COR-L47 (cell line): ENCODE data around the gene ITGAX.
"Not testable (repeated sequence)": the region's sequence is repeated elsewhere in the genome, so short reads cannot be mapped to it uniquely, and the experiment has no call there.

ENCODE experiments used
- DNase-seq: peaks from one replicate; lab custom pipeline; 2025; lab: John Stamatoyannopoulos, UW

Gene ITGAX

DNA sequence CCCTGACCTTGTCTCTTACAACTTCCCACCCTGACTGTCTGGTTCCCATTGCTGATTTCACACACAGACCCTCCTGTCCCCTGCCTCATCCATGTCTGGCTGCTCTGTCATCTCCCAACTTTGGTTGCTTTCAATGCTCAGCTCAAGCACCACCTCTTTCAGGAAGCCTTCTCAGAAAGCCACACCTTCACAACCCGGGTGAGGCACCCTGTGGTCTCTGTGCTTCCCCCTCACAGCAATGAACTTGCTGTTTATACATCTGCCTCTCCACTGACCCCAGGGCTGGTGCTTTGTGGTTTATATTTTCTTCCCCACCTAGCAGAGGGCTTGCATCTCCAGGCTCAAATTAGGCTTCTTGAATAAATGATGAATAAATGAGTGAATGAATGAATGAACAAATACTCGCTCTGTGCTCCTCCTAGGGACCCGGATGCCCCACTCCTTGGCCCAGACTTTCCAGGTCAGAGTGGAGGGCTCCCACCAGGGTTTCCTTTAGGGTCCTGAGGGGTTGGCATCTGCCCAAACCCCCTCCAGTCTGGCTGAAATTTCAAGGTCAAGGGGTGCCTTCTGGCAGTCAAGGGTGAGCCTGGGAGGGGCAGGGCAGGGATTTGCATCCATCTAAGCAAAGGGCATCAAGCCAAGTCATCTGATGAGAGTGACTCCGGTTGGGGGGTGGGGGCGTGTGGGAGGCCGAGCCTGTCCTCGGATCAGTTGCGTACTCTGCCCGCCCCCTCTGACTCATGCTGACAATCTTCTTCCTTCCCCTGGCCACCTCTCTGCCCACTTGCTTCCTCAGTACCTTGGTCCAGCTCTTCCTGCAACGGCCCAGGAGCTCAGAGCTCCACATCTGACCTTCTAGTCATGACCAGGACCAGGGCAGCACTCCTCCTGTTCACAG lies at the start of gene ITGAX:
TSS of gene ITGAX (plus strand) at position 783 of the 898 bp plus-strand sequence. CDS start at position 862, 79 bp downstream.
- DNase-seq: no peak

DNA sequence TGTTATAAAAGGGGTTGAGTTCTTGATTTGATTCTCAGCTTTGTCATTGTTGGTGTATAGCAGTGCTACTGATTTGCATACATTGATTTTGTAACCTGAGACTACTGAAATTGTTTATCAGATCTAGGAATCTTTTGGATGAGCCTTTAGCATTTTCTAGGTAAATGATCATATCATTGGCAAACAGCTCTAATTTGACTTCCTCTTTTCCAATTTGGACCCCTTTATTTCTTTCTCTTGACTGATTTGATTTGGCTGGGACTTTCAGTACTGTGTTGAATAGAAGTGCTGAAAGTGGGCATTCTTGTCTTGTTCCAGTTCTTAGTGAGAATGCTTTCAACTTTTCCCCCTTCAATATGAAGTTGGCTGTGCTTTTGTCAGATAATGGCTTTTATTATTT lies 49.8 kb upstream of the ITGAX start:
- DNase-seq: no peak

DNA sequence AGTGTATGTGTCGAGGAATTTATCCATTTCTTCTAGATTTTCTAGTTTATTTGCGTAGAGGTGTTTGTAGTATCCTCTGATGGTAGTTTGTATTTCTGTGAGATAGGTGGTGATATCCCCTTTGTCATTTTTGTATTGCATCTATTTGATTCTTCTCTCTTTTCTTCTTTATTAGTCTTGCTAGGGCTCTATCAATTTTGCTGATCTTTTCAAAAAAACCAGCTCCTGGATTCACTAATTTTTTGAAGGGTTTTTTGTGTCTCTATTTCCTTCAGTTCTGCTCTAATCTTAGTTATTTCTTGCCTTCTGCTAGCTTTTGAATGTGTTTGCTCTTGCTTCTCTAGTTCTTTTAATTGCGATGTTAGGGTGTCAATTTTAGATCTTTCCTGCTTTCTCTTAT lies 46.6 kb upstream of the ITGAX start:
- not testable (repeated sequence) for DNase-seq

DNA sequence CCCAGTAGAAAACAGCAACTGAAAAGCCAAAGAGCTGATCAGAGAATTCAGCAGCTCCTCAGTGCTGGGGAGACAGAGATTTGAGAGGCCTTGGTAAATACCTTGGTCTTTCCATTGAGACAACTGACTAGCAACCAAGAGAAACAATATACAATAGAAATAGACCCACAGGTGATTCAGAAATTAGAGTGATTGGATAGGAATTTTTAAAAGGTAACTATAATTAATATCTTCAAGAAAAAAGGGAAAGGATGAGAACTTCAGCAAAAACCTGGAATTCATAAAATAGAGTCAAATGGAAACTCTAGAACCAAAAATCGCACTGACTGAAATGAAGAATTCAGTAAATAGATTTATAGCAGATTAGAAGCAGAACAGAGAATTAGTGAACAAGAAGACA lies 32.5 kb upstream of the ITGAX start:
- no peak for DNase-seq

DNA sequence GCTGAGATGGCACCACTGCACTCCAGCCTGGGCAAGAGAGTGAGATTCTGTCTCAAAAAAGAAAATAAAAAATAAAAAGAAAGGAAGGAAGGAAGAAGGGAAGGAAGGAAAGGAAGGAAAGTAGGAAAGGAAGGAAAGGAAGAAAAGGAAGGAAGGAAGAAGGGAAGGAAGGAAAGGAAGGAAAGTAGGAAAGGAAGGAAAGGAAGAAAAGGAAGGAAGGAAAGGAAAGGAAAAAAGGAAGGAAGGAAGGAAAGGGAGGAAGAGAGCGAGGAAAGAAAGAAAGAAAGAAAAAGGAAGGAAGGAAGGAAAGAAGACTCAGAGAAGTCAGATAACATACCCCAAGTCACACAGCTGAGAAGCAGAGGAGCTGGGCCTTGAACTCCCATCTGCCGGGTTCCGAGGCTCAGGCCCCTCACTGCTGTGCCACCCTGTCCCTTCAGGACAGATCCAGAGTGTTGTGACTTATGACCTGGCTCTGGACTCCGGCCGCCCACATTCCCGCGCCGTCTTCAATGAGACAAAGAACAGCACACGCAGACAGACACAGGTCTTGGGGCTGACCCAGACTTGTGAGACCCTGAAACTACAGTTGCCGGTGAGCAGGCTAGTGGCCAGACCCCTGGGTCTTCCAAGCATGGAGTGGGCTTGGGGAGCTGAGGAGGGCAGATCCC lies 30.9 kb upstream of the ITGAX start:
- no peak for DNase-seq

DNA sequence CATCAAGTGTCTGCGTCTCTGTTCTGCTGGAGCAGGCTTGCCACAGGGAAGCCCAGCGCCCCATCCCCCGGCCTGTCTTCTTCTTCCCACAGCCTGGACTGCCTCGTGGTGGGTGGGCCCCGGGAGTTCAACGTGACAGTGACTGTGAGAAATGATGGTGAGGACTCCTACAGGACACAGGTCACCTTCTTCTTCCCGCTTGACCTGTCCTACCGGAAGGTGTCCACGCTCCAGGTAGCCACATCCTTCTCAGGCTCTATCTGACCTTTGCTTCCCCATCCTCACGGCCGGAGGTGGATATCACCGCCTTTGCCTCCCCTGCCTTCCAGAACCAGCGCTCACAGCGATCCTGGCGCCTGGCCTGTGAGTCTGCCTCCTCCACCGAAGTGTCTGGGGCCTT lies 29.8 kb upstream of the ITGAX start:
- DNase-seq: no peak

DNA sequence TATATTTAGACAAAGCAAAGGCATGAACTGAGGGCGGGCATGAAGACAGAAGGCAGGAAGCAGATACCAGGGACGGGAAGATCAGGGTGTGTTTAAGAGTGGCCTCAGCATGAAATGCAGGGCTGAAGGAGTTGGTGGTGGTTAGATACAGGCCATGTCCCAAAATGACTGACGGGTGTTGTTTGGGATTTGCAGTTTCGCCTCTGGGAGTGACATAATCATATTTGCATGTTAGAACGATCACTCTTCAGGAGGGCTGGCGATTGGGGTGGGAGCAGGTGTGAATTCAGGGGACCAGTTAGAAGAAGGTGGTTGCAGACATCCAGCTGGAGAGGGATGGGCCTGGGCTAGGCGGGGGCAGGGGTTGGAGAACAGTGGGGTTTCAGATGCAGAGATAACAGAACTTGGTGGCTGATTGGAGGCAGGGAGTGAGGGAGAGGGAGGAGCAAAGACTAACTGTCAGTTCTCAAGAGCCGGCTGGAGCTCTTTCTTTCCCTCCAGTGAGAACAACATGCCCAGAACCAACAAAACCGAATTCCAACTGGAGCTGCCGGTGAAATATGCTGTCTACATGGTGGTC lies 27.2 kb upstream of the ITGAX start:
- DNase-seq: no peak

DNA sequence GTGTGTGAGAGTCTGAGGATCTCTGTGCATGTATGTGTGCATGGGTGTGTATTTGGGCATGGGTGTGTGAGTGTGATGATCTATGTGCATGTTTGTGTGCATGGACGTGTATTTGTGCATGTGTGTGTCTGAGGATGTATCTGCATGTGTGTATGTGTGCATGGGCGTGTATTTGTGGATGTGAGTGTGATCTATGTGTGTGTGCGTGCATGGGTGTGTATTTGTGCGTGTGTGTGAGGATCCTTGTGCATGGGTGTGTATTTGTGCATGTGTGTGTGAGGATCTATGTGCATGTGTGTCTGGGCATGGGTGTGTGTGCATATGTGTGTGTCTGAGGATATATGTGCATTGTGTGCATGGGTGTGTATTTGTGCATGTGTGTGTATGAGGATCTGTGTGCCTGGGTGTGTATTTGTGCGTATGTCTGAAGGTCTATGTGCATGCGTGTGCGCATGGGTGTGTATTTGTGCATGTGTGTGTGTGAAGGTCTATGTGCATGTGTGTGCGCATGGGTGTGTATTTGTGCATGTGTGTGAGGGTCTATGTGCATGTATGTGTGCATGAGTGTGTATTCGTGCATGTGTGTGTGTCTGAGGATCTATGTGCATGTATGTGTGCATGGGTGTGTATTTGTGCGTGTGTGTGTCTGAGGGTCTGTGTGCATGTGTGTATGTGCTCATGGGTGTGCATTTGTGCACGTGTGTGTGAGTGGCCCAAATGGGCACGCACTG lies 26.5 kb upstream of the ITGAX start:
- no peak for DNase-seq

DNA sequence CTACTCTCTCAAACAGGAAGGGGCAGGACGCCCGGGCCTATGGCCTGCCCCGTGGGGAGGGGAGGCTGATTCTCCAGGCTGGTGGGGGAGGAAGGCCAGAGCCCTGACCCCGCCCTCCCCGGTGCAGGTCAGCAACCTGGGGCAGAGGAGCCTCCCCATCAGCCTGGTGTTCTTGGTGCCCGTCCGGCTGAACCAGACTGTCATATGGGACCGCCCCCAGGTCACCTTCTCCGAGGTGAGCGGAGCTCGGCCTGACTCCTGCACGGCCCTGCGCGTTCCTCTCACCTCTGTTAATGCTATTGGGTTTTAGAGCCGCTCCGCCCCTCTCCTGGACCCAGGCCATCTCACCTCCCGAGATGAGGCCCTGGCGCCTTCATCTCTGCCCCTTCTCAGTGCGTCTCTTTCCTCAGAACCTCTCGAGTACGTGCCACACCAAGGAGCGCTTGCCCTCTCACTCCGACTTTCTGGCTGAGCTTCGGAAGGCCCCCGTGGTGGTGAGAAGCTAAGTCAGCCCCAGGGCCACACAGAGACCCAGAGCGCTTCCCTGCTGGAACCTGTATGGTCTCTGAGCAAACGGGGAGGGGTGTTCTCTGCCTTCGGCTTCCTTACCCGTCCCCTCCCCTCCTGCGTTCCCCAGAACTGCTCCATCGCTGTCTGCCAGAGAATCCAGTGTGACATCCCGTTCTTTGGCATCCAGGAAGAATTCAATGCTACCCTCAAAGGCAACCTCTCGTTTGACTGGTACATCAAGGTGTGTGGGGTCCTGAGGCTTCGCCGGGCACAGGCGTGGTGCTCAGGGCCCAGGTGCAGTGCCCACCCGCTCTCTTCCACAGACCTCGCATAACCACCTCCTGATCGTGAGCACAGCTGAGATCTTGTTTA lies 25.1 kb upstream of the ITGAX start:
- no peak for DNase-seq

DNA sequence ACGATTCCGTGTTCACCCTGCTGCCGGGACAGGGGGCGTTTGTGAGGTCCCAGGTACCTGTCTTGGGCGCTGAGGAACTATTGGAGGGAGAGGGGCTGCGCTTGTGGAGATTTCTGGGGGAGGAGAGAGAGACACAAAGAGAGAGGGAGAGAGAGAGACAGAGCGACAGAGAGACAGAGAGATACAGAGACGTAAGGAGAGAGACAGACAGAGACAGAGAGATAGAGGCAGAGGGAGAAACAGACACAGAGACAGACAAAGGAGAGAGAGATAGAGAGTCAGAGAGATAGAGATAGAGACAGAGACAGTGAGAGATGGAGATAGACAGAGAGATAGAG lies 24.5 kb upstream of the ITGAX start:
- no peak for DNase-seq

DNA sequence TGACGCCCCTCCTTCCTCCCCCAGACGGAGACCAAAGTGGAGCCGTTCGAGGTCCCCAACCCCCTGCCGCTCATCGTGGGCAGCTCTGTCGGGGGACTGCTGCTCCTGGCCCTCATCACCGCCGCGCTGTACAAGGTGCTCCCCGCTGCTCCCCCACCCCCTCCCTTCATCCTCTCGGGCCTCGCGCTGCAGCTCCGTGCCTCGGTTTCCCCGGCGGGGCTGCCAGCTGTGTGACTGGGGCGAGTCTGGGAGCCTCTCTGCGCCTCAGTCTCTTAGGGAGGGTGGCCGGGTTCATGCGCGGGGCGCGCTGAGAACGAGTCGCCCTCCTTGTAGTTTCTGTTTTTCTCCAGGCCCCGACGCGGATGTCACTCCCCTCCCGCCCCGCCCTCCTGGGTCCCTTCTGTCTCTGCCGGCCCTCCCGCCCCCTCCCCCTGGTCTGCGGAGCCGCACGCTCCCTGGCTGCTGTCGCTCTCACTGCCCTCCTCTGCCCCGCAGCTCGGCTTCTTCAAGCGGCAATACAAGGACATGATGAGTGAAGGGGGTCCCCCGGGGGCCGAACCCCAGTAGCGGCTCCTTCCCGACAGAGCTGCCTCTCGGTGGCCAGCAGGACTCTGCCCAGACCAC lies 23.7 kb upstream of the ITGAX start:
- DNase-seq: no peak

DNA sequence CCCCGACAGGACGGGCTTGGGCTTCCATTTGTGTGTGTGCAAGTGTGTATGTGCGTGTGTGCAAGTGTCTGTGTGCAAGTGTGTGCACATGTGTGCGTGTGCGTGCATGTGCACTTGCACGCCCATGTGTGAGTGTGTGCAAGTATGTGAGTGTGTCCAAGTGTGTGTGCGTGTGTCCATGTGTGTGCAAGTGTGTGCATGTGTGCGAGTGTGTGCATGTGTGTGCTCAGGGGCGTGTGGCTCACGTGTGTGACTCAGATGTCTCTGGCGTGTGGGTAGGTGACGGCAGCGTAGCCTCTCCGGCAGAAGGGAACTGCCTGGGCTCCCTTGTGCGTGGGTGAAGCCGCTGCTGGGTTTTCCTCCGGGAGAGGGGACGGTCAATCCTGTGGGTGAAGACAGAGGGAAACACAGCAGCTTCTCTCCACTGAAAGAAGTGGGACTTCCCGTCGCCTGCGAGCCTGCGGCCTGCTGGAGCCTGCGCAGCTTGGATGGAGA lies 23.1 kb upstream of the ITGAX start:
- no peak for DNase-seq

DNA sequence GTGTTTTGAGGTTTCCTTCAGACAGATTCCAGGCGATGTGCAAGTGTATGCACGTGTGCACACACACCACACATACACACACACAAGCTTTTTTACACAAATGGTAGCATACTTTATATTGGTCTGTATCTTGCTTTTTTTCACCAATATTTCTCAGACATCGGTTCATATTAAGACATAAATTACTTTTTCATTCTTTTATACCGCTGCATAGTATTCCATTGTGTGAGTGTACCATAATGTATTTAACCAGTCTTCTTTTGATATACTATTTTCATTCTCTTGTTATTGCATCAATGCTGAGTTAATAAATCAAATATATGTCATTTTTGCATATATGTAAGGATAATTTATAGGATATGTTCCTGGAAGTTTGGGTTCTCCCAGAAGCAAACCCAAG lies 22.4 kb upstream of the ITGAX start:
- no peak for DNase-seq

DNA sequence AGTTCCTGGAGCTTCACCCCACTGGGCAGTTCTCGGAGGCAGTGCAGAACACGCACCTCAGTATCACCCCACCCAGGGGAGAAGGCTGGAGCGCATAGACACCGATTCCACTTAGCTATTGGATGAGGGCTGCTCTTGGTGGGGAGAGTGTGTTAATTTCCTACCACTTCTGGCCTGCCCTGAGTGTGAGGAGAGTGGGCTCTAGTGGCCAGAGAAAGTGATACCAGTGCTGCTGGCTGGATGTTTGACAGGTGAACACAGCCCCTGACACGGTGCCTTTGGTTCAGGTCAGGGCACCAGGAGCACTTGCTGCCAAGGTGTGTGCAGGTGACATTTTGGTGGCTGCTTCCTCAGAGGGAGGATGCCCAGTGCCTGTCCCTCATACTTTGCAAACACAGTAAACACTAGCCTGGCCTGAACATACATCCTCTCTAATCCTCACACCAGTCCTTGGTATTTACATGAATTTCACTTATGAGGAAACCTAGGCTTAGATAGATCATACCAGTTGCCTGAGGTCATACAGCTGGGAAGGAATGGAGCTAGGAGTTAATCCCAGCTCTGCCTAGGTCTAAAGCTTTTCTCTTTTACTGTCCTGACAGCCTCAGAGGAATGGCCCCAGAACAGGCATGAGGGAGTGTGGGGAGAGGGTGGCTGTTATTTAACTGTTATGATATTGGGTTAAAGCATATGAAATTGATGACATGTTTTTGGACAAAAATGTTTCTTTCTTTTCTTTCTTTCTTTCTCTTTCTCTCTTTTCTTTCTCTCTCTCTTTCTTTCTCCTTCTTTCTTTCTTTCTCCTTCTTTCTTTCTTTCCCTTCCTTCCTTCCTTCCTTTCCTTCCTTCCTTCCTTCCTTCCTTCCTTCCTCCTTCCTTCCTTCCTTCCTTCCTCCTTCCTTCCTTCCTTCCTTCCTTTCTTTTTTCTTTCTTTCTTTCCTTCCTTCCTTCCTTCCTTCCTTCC lies 21.0 kb upstream of the ITGAX start:
- peak; percentile 28 for DNase-seq

DNA sequence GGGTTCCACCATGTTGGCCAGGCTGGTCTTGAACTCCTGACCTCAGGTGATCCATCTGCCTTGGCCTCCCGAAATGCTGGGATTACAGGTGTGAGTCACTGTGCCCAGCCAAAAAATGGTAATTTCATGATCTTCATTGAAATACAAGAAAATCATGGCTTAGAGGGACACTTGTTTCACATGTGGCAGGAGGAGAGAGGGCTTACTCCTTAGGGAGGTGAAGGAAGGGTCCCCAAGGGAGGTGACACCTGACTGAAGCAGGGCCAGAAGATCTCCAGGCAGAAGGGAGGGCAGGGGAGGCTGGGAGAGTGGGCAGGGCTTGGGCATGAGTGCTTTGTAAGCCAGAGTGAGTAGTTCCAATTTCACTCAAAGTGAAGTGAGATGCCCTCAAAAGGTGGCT lies 20.0 kb upstream of the ITGAX start:
- DNase-seq: no peak

DNA sequence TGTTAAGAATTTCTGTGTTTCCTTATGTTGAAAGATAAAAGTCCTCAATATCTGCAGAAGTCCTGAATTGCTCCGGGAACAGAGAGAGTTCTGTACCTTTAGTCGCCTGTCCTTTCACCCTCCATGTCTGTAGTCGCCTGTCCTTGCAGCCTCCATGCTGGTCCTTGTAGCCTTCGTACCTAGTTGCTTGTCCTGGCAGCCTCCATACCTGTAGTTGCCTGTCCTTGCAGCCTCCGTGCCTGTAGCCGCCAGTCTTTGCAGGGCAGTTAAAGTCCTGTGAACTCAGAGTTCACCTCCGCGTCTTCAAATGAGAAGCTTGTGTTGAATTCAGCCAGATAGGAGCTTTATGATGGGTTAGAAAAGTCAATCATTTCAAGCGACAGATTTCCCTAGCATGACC lies 19.5 kb upstream of the ITGAX start:
- DNase-seq: no peak

DNA sequence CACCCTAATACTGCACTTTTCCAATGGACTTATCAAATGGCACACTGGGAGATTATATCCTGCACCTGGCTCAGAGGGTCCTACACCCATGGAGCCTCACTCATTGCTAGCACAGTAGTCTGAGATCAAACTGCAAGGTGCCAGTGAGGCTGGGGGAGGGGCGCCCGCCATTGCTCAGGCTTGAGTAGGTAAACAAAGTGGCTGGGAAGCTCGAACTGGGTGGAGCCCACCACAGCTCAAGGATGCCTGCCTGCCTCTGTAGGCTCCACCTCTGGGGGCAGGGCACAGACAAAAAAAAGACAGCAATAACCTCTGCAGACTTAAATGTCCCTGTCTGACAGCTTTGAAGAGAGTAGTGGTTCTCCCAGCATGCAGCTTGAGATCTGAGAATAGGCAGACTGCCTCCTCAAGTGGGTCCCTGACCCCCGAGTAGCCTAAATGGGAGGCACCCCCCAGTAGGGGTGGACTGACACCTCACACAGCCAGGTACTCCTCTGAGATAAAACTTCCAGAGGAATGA lies 16.8 kb upstream of the ITGAX start:
- not testable (repeated sequence) for DNase-seq

DNA sequence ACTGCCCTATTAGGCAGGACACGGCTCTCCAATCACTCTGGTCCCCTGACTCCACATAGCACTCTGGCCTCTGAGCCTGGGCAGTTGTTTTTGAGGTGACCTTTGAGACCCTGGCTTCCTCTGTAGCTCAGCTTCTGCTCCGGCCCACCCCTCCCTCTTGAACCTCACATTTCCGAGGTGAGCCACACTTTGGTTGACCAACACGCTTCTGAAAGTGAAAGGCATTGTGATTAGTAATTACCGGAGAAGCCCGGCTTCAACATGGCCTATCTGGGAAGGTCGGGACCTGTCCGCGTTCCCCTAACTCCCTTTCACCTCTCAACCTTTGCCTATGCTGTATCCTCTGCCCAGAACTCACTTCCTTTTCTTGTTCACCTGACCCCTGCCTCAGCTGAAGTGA lies 10.3 kb upstream of the ITGAX start:
- no peak for DNase-seq

DNA sequence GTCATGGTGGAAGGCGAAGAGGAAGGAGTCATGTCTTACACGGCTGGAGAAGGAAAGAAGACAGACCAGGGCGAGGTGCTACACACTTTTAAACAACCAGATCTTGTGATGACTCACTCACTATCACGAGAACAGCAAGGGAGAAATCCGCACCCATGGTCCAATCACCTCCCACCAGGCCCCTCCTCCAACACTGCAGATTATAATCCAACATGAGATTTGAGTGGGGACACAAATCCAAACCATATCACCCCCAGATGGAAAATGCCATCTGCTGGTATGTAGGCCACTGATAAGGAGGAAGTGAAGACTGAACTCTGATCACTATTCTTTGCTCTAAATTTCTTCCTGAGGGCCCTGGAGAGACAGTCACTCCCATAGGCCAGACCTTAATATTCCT lies 7.5 kb upstream of the ITGAX start:
- DNase-seq: no peak
